ENCODE results near the gene FOXD4L3.
"Not testable (repeated sequence)": the region's sequence is repeated elsewhere in the genome, so short reads cannot be mapped to it uniquely, and the experiment has no call there.

Gene FOXD4L3

GRCh38 chr9:68302567-68302966 is at the start of gene FOXD4L3:
TSS of gene FOXD4L3 (plus strand) at chr9:68302867. CDS start at chr9:68302952, 85 bp downstream.
- not testable (repeated sequence) for DNase-seq (ENCODE audit: low read depth)

GRCh38 chr9:68281041-68281440 is 21.6 kb upstream of the FOXD4L3 start:
- DNase-seq (ENCODE audit: low read depth), result not testable (repeated sequence)

GRCh38 chr9:68303771-68304170 is 1.1 kb downstream of the FOXD4L3 start:
- not testable (repeated sequence) for DNase-seq (ENCODE audit: low read depth)

GRCh38 chr9:68304212-68304611 is 1.5 kb downstream of the FOXD4L3 start:
- DNase-seq (ENCODE audit: low read depth), result not testable (repeated sequence)

- DNase-seq (ENCODE audit: low read depth), result not testable (repeated sequence)
Measured at GRCh38 chr9:68304777-68305176, 2.1 kb downstream of the FOXD4L3 start.

DNA sequence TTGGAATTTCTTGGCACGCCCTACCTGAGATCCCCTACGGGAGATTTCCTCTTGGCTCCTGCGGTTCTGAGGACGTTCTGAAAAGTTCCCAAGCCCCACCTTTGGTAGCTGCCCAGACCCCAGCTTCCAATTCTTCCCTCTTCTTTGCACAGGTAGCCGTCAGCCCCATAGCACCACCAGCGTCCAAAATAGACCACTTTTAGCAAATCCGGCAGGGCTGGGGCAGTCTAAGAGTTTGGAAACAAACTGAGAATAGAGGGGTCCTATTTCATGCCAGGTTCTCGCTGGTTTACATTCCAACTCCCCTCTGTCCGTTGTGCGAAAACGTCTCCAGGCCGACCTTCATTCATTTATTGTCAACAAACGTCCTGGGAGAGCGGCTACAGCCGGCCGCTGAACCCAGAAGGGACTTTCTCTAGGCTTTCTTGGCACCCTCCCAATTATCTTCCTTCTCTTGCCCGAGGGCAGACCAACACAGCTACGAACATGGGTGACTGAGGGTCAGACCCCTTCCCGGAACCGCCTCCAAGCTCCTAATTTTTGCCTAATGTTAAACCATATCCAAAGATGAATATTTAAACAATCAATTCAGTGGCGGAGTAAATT is 3.1 kb downstream of the FOXD4L3 start:
- not testable (repeated sequence) for DNase-seq (ENCODE audit: low read depth)

DNA sequence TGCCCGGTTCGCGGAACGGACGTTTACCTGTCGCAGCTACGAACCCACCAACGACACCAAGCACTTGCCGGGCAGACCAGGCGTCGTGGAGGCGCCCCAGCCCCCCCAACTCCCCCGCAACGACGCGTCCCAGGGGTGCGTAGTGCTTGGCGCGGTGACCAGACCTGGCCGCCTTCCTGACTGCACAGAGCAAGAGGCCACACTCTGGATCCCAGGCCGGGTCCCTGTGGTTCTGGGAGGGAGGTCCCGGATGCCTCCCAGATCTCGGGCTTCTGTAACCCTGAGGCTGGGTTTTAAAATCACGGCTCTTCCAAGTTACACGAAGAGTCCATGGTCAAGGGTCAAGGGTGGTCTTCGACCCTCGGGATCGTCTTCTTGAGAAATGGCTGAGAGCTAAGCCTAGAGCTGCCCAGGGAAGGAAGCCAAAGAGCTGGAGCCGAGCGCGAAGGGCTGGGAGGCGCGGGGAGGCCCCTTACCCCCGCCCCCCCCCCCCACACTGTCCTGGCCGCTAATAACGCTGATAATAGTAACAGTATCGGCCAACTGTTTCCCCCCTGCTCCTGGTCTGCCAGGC is 3.8 kb downstream of the FOXD4L3 start:
- not testable (repeated sequence) for DNase-seq (ENCODE audit: low read depth)

- DNase-seq (ENCODE audit: low read depth), result not testable (repeated sequence)
Measured at GRCh38 chr9:68307127-68307526, 4.5 kb downstream of the FOXD4L3 start.

DNA sequence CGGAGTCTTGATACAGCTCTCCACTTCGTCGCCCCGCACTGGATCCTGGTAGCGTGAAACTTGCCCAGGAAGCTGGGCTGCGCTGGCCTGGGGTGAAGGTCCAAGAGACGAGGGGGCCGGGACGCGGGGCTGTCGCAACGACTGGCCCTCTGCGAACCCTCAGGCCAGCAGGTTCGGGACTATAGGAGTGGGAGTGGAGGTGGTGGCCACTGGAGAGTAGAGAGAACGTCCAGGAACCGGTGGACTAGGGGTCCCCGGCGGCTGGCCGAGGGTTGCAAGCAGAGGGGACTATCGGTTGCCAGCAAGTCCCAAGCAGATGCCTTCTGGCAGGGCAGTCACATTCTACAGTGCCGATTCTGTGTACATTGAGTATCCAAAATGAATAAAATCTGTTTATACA is 5.0 kb downstream of the FOXD4L3 start:
- not testable (repeated sequence) for DNase-seq (ENCODE audit: low read depth)

- DNase-seq (ENCODE audit: low read depth), result not testable (repeated sequence)
Measured at GRCh38 chr9:68311208-68311607, 8.5 kb downstream of the FOXD4L3 start.

- not testable (repeated sequence) for DNase-seq (ENCODE audit: low read depth)
Measured at GRCh38 chr9:68318209-68318608, 15.5 kb downstream of the FOXD4L3 start.

GRCh38 chr9:68323749-68324148 is 21.1 kb downstream of the FOXD4L3 start:
- DNase-seq (ENCODE audit: low read depth), result not testable (repeated sequence)

DNA sequence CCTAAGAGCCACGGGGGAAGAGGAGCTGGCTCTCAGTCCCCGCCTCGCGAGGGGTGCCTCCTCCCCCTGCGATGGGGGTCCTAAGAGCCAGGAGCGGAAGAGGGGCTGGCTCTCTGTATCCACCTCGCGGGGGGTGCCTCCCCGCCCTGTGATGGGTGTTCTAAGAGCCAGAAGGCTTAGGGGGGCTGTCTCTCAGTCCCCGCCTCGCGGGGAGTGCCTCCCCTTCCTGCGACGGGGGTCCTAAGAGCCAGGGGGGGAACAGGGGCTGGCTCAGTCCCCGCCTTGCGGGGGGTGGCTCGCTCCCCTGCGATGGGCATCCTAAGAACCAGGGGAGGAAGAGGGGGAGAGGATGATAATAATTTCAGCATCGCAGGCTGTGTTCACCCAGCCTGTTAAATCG is 21.9 kb downstream of the FOXD4L3 start:
- not testable (repeated sequence) for DNase-seq (ENCODE audit: low read depth)

- not testable (repeated sequence) for DNase-seq (ENCODE audit: low read depth)
Measured at GRCh38 chr9:68329106-68329505, 26.4 kb downstream of the FOXD4L3 start.

- DNase-seq (ENCODE audit: low read depth), result not testable (repeated sequence)
Measured at GRCh38 chr9:68330531-68331173, 28.0 kb downstream of the FOXD4L3 start.

DNA sequence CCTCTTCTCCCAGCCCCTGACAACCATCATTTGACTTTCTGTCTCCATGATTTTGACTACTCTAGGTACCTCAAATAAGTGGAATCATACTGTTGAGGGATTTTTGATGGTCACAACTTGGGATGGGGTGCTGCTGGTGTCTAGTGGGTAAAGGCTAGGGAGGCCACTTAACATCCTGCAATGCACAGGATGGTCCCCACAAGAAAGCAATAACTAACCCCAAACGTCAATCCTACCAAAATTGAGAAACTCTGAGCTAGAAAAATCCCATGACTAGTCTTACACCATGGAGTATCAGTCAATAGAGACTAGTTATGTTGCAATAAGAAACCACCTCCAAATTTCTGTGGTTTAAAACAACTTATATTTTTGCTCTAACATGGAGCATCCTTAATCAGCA is 29.5 kb downstream of the FOXD4L3 start:
- DNase-seq (ENCODE audit: low read depth), result not testable (repeated sequence)

DNA sequence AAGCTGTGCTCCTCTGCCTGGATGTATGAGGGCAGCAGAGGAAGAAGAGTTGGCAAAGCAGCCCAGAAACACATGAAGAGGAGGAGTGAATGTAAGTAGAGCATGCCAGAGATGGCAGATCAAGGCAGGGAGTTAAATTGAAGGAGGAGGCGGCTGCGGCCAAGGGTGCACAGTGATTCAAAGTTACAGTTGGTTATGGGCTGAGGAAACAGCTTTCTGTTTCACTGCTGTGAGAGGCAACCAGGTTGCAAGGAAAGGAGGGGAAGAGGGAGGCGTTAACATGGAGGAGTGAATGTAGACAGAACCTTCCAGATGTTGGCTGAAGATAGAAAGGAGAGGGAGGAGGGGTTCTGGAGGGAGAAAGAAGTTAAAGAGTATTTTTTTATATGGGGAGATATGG is 33.3 kb downstream of the FOXD4L3 start:
- not testable (repeated sequence) for DNase-seq (ENCODE audit: low read depth)

GRCh38 chr9:68336639-68337339 is 34.1 kb downstream of the FOXD4L3 start:
- DNase-seq (ENCODE audit: low read depth), result not testable (repeated sequence)

GRCh38 chr9:68338000-68338399 is 35.3 kb downstream of the FOXD4L3 start:
- not testable (repeated sequence) for DNase-seq (ENCODE audit: low read depth)

DNA sequence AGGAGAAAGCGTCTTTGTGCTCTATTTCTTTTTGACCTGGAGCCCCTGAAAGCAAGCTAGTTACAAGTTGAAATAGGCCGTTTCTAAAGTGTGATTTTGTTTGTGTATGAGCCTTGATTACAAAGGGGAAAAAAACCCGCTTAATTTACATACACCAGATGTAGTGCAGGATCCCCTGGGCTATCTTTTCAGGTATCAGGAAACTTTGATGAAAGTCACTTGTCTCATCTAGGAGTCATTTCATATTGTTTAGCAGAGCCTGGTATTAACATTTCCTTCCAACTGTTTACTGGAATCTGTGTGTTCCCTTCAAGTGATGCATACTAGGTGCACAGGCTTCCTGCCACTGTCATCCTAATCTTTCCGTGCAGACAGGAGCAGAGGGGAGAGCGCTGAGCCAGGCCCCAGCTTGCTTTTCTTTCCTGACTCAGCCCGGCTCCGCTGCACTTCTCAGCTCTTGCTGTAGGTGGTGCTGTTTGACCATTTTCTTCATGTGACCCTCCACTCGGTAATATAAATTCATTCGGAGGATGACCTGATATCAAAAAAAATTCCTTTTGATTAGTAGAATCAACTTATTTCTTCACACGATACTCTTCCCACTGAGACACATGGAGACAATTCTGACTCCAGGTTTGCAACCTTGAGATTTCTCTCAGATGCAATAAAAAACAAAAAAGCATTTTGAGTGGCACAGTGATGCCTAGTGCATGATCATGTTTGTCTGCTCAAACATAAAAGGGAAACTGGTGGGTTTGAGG is 39.8 kb downstream of the FOXD4L3 start:
- DNase-seq (ENCODE audit: low read depth), result not testable (repeated sequence)

DNA sequence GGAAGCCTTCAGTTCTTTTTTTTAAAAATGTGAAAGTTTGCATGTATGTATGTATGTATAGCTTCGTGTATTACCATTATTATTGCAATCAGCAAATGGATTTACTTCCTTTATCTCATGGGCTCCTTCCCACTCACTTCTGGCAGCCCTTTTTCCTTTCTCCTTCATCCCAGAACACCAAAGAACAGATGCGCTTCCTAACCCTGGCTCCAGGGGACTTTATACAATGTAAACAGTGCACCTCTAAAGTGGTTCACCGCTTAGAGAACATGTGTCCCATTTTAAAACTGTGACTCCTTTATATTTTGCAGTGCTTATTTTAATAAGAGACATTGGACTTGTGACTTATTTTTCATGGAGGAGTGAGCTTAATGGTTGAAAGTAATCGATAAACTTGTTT is 40.6 kb downstream of the FOXD4L3 start:
- not testable (repeated sequence) for DNase-seq (ENCODE audit: low read depth)

GRCh38 chr9:68343992-68344391 is 41.3 kb downstream of the FOXD4L3 start:
- not testable (repeated sequence) for DNase-seq (ENCODE audit: low read depth)

Data from ELR (cell line).